Measurements from ENCODE around the gene SCRN1.

DNA sequence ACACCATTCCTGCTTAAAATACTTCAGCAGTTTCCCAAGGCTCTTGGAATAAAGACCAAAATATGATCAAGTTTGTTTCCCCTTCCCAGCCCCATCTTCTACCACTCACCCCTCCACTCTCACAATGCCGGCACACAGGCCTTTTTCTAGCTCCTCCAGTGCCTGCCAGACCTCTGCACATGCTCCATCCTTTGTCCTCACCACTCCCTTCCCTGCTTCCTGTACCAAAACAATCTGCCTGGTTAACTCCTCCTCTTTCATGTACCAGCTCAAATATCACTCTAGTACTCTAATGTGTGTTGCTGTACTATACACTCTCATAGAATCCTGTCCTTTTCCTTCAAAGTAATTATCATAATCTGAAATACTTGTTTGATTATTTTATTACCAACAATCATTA, 19.4 kb downstream of the SCRN1 start:
- TF ChIP-seq, protein P1, sequence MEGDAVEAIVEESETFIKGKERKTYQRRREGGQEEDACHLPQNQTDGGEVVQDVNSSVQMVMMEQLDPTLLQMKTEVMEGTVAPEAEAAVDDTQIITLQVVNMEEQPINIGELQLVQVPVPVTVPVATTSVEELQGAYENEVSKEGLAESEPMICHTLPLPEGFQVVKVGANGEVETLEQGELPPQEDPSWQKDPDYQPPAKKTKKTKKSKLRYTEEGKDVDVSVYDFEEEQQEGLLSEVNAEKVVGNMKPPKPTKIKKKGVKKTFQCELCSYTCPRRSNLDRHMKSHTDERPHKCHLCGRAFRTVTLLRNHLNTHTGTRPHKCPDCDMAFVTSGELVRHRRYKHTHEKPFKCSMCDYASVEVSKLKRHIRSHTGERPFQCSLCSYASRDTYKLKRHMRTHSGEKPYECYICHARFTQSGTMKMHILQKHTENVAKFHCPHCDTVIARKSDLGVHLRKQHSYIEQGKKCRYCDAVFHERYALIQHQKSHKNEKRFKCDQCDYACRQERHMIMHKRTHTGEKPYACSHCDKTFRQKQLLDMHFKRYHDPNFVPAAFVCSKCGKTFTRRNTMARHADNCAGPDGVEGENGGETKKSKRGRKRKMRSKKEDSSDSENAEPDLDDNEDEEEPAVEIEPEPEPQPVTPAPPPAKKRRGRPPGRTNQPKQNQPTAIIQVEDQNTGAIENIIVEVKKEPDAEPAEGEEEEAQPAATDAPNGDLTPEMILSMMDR (IDR thresholded peaks at IDR 0.05), result no peak
- TF ChIP-seq EP300 (IDR thresholded peaks at IDR 0.05), result no peak

Data from ovary (tissue), 3 donors.